Neural progenitor cell (in vitro differentiated cells): Measurements from ENCODE around the gene CTNNA1.

ENCODE experiments used
- CTCF ChIP-seq: fragments of 200-600 bp; sonication (generic); IDR thresholded peaks from 2 replicates; pipeline ENCODE4 v1.5.1; 2017; ENCODE audit warnings: antibody characterized with exemption, mild to moderate bottlenecking
- EZH2phosphoT487 ChIP-seq: fragments of 200-600 bp; sonication (generic); IDR thresholded peaks from 2 replicates; pipeline ENCODE4 v1.6.1; 2017; ENCODE audit warnings: antibody characterized with exemption

GRCh38 chr5:138961221-138961620 is 208.0 kb downstream of the CTNNA1 start:
- TF ChIP-seq CTCF (no peak), EZH2phosphoT487 (no peak)
